Measurements from ENCODE around the gene MST1. TPM values are rescaled to one million over a fixed set of nuclear protein-coding genes. Genes with fewer than 3 reads are reported as not detected.
A peak's percentile ranks its signal among the peaks of the same experiment; 100 is the strongest.

Gene MST1
- total and polyA plus RNA-seq, 9 of the 15 experiments (the other 6 are each of a cell fraction or from before 2014, with no cell fraction given), result 0.08 to 1.8 (median 0.40) TPM

DNA sequence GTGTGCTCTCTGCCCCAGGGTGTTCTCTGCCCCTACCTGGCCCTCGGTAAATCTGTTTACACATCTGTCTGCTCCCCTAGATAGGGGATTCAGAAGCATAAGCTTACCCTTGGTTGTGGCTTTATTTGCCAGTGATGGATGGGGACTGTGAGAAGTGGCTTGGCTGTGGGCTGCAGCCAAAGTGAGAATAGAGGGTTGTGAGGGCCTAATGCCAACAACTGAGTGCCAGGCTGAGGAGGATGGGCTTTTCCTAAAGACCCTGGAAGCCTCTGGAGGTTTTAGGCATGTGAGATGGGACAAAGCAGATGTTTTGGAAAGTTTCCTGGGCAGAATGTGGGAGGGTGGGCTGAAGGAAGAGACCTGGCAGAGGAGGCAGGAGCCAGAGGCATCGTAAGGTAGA lies 30.6 kb downstream of the MST1 start:
- Histone ChIP-seq H3K36me3 (ENCODE audit: control insufficient read depth, insufficient read depth, low read length) (no peaks in the 10 kb centered on the region), H3K9me1 (ENCODE audit: control insufficient read depth, insufficient read depth, low read length) (no peaks in the 10 kb centered on the region), H3K4me3 (no peak overlapping the region), H3K4me1 (replicated peaks in 1 of 2; ENCODE audit: control insufficient read depth in 2 of 2, insufficient read depth in 2 of 2, low read length in 2 of 2) (peaks cover 0 to 21% of the 10 kb centered on the region in 2 experiments; a peak in 2 of 5 replicates), H4K20me1 (replicated peaks; ENCODE audit: control insufficient read depth, insufficient read depth, low read length) (no peaks in the 10 kb centered on the region), H3K9me3 (replicated peaks; ENCODE audit: control insufficient read depth, insufficient read depth, low read depth, low read length) (no peaks in the 10 kb centered on the region), H3K4me2 (ENCODE audit: insufficient read depth, low read length) (no peak overlapping the region), H3K27me3 (ENCODE audit: control insufficient read depth in 2 of 2, insufficient read depth in 2 of 2, low read length in 2 of 2) (no peaks in the 10 kb centered on the region), H2AFZ (ENCODE audit: low read depth, low read length) (no peak overlapping the region), H3K79me2 (ENCODE audit: control insufficient read depth, insufficient read depth, low read length) (no peaks in the 10 kb centered on the region), H3K27ac (ENCODE audit: extremely low read depth, low read depth, low read length) (no peak overlapping the region), H3K9ac (ENCODE audit: insufficient read depth in 1 of 2, low read depth in 2 of 2, low read length in 2 of 2) (peak overlapping the region in 1 of 2 experiments; percentile 3; a peak in 1 of 4 replicates)
- intact Hi-C loops (cut with micrococcal nuclease) (no loop called here), in situ Hi-C loops (cut with MboI) (no loop called here)
- ATAC-seq, result no peak
- DNase-seq (ENCODE audit: extremely low read depth in 1 of 4, low spot score in 3 of 4), result no peak
- no TSS peak for BruUV-seq (replicated peaks)
- TF ChIP-seq RCOR1 (IDR thresholded peaks at IDR 0.05; ENCODE audit: borderline replicate concordance in 1 of 2, low read depth in 2 of 2, low read length in 2 of 2), result no peak
- no peak for TF ChIP-seq SIN3B (IDR thresholded peaks at IDR 0.05; ENCODE audit: low read depth)
- TF ChIP-seq, protein P1, sequence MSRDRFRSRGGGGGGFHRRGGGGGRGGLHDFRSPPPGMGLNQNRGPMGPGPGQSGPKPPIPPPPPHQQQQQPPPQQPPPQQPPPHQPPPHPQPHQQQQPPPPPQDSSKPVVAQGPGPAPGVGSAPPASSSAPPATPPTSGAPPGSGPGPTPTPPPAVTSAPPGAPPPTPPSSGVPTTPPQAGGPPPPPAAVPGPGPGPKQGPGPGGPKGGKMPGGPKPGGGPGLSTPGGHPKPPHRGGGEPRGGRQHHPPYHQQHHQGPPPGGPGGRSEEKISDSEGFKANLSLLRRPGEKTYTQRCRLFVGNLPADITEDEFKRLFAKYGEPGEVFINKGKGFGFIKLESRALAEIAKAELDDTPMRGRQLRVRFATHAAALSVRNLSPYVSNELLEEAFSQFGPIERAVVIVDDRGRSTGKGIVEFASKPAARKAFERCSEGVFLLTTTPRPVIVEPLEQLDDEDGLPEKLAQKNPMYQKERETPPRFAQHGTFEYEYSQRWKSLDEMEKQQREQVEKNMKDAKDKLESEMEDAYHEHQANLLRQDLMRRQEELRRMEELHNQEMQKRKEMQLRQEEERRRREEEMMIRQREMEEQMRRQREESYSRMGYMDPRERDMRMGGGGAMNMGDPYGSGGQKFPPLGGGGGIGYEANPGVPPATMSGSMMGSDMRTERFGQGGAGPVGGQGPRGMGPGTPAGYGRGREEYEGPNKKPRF (IDR thresholded peaks at IDR 0.05; ENCODE audit: low read depth, low read length), result no peak
- WGBS (ENCODE audit: insufficient coverage, low coverage, missing lambda C conversion rate), result 12% methylated on average over 2 of the region's 2 CpGs
- ChIA-PET POLR2A (no interaction called here), CTCF (ENCODE audit: low intra/inter-chr PET ratio) (no interaction called here)
- no peak for FAIRE-seq
